HepG2 (cell line): ENCODE measurements around the gene OTOP3. TPM values are rescaled to one million over a fixed set of nuclear protein-coding genes. Genes with fewer than 3 reads are reported as not detected.

Experiments used
- HOXD1 ChIP-seq: sonication (generic); formaldehyde crosslinking; IDR thresholded peaks from 2 replicates; pipeline ENCODE4 v1.5.0; 2020; ENCODE audit warnings: missing genetic modification reagents
- polyA plus RNA-seq, 8 experiments: library from polyadenylated mRNA; depleted of rRNA in 3 of 8; stranded (reverse) in 7 of 8; unstranded in 1 of 8; fragments of >200 nt; fragmentation: Illumina TruSeq in 4 of 8; extraction: Trizol in 4 of 8; gene quantifications; 2 replicates each; pipeline versions ENCODE4 v1.2.1 to v1.2.3, GENCODE V29; 2011 to 2016; ENCODE audit warnings: low read depth in 4 of 8, missing spikeins in 1 of 8, mixed read lengths in 1 of 8; ENCODE audit not compliant: insufficient read depth in 1 of 8
- total RNA-seq, 5 experiments: library from RNA; depleted of rRNA; stranded (reverse); fragments of >200 nt; fragmentation: Illumina TruSeq; extraction: Trizol; gene quantifications; 2 replicates each; pipeline ENCODE4 v1.2.3, GENCODE V29; 2016; ENCODE audit warnings: low read depth in 1 of 5
- TF ChIP-seq, protein P1 (sequence below): sonication (generic); formaldehyde crosslinking; IDR thresholded peaks from 2 replicates; pipeline ENCODE4 v1.9.0; 2022; ENCODE audit warnings: missing genetic modification reagents, mild to moderate bottlenecking, borderline replicate concordance
- TF ChIP-seq, protein P2 (sequence below): sonication (generic); formaldehyde crosslinking; IDR thresholded peaks from 2 replicates; pipeline ENCODE4 v1.4.0; 2020; ENCODE audit warnings: mild to moderate bottlenecking, missing genetic modification reagents
- TF ChIP-seq, protein P3 (sequence below): sonication (generic); formaldehyde crosslinking; IDR thresholded peaks from 2 replicates; pipeline ENCODE4 v1.5.1; 2020; ENCODE audit warnings: mild to moderate bottlenecking, missing genetic modification reagents
- TF ChIP-seq, protein P4 (sequence below), 2 experiments: sonication (generic) in 1 of 2; formaldehyde crosslinking in 1 of 2; IDR thresholded peaks; 2 replicates each; pipeline versions ENCODE4 v1.6.1 to v1.9.0; 2014 to 2022; ENCODE audit warnings: antibody characterized with exemption in 1 of 2, borderline replicate concordance in 1 of 2, inconsistent platforms in 1 of 2, low read depth in 1 of 2, missing genetic modification reagents in 1 of 2

Gene OTOP3
- total and polyA plus RNA-seq, 2 of the 13 experiments (the other 11 are each of a cell fraction or from before 2014, with no cell fraction given) = not detected

DNA sequence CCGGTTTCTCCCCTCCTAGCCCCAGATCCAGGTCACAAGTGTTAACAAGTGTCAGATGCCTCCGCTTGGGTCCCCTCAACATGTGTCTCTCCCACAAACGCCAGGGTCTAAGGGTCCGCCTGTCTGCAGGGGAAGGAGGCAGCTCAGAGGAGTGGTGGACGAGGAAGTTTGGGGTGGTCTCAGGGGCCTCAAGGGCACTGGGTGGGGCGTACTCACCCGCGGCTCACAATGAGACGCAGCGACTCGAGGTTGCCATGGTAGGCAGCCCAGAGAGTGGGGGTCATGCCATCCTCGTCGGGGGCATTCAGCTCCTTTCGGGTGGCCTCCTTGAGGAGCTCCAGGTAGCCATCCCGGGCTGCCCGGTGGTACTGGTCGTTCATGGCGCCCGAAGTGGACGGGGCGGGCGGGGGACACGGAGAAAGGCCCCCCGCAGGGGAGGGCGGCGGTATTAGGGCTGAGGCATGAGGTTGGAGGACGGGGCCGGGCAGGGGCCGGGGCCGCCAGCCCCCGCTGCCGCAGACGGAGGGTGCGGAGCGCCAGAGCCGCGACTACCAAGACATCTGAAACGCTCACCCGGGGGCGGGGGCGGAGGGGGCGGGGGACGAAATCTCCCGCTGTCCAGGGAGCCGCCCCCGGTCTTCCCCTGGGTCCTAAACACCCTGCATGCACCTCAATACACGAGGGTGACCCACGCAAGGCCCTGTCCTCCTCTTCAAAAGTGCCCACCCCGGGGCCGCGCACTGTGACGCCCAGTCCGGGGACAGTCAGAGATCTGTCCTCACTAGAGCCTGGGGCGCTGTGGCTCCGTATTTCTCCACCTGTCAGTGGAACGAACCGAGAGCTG lies 12.8 kb upstream of the OTOP3 start, which contains the start of gene USH1G (continued):
- TF ChIP-seq, protein P1, sequence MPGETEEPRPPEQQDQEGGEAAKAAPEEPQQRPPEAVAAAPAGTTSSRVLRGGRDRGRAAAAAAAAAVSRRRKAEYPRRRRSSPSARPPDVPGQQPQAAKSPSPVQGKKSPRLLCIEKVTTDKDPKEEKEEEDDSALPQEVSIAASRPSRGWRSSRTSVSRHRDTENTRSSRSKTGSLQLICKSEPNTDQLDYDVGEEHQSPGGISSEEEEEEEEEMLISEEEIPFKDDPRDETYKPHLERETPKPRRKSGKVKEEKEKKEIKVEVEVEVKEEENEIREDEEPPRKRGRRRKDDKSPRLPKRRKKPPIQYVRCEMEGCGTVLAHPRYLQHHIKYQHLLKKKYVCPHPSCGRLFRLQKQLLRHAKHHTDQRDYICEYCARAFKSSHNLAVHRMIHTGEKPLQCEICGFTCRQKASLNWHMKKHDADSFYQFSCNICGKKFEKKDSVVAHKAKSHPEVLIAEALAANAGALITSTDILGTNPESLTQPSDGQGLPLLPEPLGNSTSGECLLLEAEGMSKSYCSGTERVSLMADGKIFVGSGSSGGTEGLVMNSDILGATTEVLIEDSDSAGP (CRISPR knock-in tag) = peak; percentile 35; the same call in 1 of the 2 replicates
- TF ChIP-seq, protein P2, sequence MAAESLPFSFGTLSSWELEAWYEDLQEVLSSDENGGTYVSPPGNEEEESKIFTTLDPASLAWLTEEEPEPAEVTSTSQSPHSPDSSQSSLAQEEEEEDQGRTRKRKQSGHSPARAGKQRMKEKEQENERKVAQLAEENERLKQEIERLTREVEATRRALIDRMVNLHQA = no peak
- peak; percentile 20; the same call in 1 of the 2 replicates for TF ChIP-seq HOXD1 (CRISPR knock-in tag)
- TF ChIP-seq, protein P3, sequence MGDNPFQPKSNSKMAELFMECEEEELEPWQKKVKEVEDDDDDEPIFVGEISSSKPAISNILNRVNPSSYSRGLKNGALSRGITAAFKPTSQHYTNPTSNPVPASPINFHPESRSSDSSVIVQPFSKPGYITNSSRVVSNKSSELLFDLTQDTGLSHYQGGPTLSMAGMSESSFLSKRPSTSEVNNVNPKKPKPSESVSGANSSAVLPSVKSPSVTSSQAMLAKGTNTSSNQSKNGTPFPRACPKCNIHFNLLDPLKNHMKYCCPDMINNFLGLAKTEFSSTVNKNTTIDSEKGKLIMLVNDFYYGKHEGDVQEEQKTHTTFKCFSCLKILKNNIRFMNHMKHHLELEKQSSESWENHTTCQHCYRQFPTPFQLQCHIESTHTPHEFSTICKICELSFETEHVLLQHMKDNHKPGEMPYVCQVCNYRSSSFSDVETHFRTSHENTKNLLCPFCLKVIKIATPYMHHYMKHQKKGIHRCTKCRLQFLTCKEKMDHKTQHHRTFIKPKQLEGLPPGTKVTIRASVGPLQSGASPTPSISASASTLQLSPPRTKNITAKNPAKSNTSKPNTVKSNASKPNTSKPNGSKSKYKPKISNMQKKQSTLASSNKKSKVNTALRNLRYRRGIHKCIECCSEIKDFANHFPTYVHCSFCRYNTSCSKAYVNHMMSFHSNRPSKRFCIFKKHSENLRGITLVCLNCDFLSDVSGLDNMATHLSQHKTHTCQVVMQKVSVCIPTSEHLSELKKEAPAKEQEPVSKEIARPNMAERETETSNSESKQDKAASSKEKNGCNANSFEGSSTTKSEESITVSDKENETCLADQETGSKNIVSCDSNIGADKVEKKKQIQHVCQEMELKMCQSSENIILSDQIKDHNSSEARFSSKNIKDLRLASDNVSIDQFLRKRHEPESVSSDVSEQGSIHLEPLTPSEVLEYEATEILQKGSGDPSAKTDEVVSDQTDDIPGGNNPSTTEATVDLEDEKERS (CRISPR knock-in tag) = 0 out of 2 replicates have a peak, but pooled peaks have one; percentile 29
- TF ChIP-seq, protein P4, sequence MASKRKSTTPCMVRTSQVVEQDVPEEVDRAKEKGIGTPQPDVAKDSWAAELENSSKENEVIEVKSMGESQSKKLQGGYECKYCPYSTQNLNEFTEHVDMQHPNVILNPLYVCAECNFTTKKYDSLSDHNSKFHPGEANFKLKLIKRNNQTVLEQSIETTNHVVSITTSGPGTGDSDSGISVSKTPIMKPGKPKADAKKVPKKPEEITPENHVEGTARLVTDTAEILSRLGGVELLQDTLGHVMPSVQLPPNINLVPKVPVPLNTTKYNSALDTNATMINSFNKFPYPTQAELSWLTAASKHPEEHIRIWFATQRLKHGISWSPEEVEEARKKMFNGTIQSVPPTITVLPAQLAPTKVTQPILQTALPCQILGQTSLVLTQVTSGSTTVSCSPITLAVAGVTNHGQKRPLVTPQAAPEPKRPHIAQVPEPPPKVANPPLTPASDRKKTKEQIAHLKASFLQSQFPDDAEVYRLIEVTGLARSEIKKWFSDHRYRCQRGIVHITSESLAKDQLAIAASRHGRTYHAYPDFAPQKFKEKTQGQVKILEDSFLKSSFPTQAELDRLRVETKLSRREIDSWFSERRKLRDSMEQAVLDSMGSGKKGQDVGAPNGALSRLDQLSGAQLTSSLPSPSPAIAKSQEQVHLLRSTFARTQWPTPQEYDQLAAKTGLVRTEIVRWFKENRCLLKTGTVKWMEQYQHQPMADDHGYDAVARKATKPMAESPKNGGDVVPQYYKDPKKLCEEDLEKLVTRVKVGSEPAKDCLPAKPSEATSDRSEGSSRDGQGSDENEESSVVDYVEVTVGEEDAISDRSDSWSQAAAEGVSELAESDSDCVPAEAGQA (IDR thresholded peaks at IDR 0.05; ENCODE audit: low read depth) = no peak
- TF ChIP-seq, protein P4 (CRISPR knock-in tag; IDR thresholded peaks at IDR 0.05; ENCODE audit: borderline replicate concordance) = no peak
- TF ChIP-seq, all 625 proteins: peak for 12
